ENCODE data around the gene ME3.

Gene ME3

GRCh38 chr11:86672007-86672621 lies at the start of gene ME3:
Gene ME3 (minus strand): TSS chr11:86672616.
- TF ChIP-seq REST (IDR thresholded peaks at IDR 0.05; ENCODE audit: low read depth): no peak
- no peak for TF ChIP-seq TAF1 (IDR thresholded peaks at IDR 0.05; ENCODE audit: low read depth)
- TF ChIP-seq ZBTB7A (IDR thresholded peaks at IDR 0.05; ENCODE audit: low read depth): no peak
- TF ChIP-seq FOXM1 (IDR thresholded peaks at IDR 0.05; ENCODE audit: borderline replicate concordance, low read depth): no peak
- no peak for TF ChIP-seq CEBPB (IDR thresholded peaks at IDR 0.05)
- no peak for TF ChIP-seq USF1 (IDR thresholded peaks at IDR 0.05)
- TF ChIP-seq NFIC (IDR thresholded peaks at IDR 0.05): no peak
- no peak for TF ChIP-seq EGR1 (IDR thresholded peaks at IDR 0.05)
- TF ChIP-seq RAD21 (IDR thresholded peaks at IDR 0.05; ENCODE audit: low read depth): no peak
- TF ChIP-seq TCF12 (IDR thresholded peaks at IDR 0.05; ENCODE audit: low read depth): no peak
- TF ChIP-seq YY1 (IDR thresholded peaks at IDR 0.05; ENCODE audit: low read depth): no peak

GRCh38 chr11:86722006-86722405 lies 49.6 kb upstream of the ME3 start:
- TF ChIP-seq YY1 (IDR thresholded peaks at IDR 0.05; ENCODE audit: low read depth) (no peak), REST (IDR thresholded peaks at IDR 0.05; ENCODE audit: low read depth) (no peak), NFIC (IDR thresholded peaks at IDR 0.05) (no peak), FOXM1 (IDR thresholded peaks at IDR 0.05; ENCODE audit: borderline replicate concordance, low read depth) (no peak)

- TF ChIP-seq NFIC (IDR thresholded peaks at IDR 0.05) (no peak), TAF1 (IDR thresholded peaks at IDR 0.05; ENCODE audit: low read depth) (no peak), ZBTB7A (IDR thresholded peaks at IDR 0.05; ENCODE audit: low read depth) (no peak), MAX (IDR thresholded peaks at IDR 0.05) (no peak), YY1 (IDR thresholded peaks at IDR 0.05; ENCODE audit: low read depth) (no peak), REST (IDR thresholded peaks at IDR 0.05; ENCODE audit: low read depth) (no peak), EP300 (IDR thresholded peaks at IDR 0.05; ENCODE audit: borderline replicate concordance) (no peak), USF1 (IDR thresholded peaks at IDR 0.05) (no peak), TCF12 (IDR thresholded peaks at IDR 0.05; ENCODE audit: low read depth) (no peak), EGR1 (IDR thresholded peaks at IDR 0.05) (no peak), TEAD4 (IDR thresholded peaks at IDR 0.05) (no peak)
These were observed 48.1 kb upstream of the ME3 start for GRCh38 chr11:86720546-86720945.

- TF ChIP-seq EP300 (IDR thresholded peaks at IDR 0.05; ENCODE audit: borderline replicate concordance): peak; percentile 92
- peak; percentile 89; the same call in 1 of the 2 replicates for TF ChIP-seq FOXM1 (IDR thresholded peaks at IDR 0.05; ENCODE audit: borderline replicate concordance, low read depth)
- peak; percentile 80 for TF ChIP-seq NFIC (IDR thresholded peaks at IDR 0.05)
- no peak for TF ChIP-seq REST (IDR thresholded peaks at IDR 0.05; ENCODE audit: low read depth)
- no peak; the same call in 1 of the 2 replicates for TF ChIP-seq RAD21 (IDR thresholded peaks at IDR 0.05; ENCODE audit: low read depth)
- TF ChIP-seq TCF12 (IDR thresholded peaks at IDR 0.05; ENCODE audit: low read depth): peak; percentile 86
- peak; percentile 94 for TF ChIP-seq TEAD4 (IDR thresholded peaks at IDR 0.05)
- TF ChIP-seq MAX (IDR thresholded peaks at IDR 0.05): peak; percentile 21; the same call in 1 of the 2 replicates
These were observed 47.5 kb upstream of the ME3 start for GRCh38 chr11:86719781-86720463.

All from Ishikawa (cell line).